H9 (cell line): ENCODE measurements around the gene CDK5. TPM values are rescaled to one million over a fixed set of nuclear protein-coding genes. Genes with fewer than 3 reads are reported as not detected.
A peak's percentile ranks its signal among the peaks of the same experiment; 100 is the strongest.

Experiments used
- DNase-seq: peaks from one replicate; pipeline ENCODE4 v3.0.0-alpha.2; 2017
- H2AFZ ChIP-seq: one replicate; pipeline ENCODE4 v1.6.1; 2013; ENCODE audit warnings: mild to moderate bottlenecking, low read length, control low read depth, moderate library complexity
- H2AK5ac ChIP-seq: 2 replicates; pipeline ENCODE4 v1.6.1; 2013; ENCODE audit warnings: low read length, control low read depth, mixed read lengths; ENCODE audit not compliant: insufficient read length
- H2BK120ac ChIP-seq: one replicate; pipeline ENCODE4 v1.6.1; 2013; ENCODE audit warnings: low read depth, mild to moderate bottlenecking, low read length, control low read depth, inconsistent platforms; ENCODE audit not compliant: poor library complexity, severe bottlenecking
- H2BK12ac ChIP-seq: 2 replicates; pipeline ENCODE4 v1.6.1; 2013; ENCODE audit warnings: low read length, control low read depth, mixed read lengths, low read depth; ENCODE audit not compliant: insufficient read length
- H2BK15ac ChIP-seq: 2 replicates; pipeline ENCODE4 v1.6.1; 2013; ENCODE audit warnings: low read depth, low read length, control low read depth
- H2BK20ac ChIP-seq: one replicate; pipeline ENCODE4 v1.6.1; 2013; ENCODE audit warnings: low read depth, mild to moderate bottlenecking, low read length, control low read depth, inconsistent platforms; ENCODE audit not compliant: poor library complexity, severe bottlenecking
- H2BK5ac ChIP-seq: 2 replicates; pipeline ENCODE4 v1.6.1; 2013; ENCODE audit warnings: low read length, control low read depth, mixed read lengths; ENCODE audit not compliant: insufficient read length
- H3K14ac ChIP-seq: 2 replicates; pipeline ENCODE4 v1.6.1; 2013; ENCODE audit warnings: low read length, control low read depth; ENCODE audit not compliant: insufficient read depth
- H3K18ac ChIP-seq: 2 replicates; pipeline ENCODE4 v1.6.1; 2013; ENCODE audit warnings: low read depth, mild to moderate bottlenecking, mixed read lengths, low read length, control low read depth; ENCODE audit not compliant: insufficient read length
- H3K23ac ChIP-seq: 2 replicates; pipeline ENCODE4 v1.6.1; 2013; ENCODE audit warnings: low read length, control low read depth, mixed read lengths, low read depth; ENCODE audit not compliant: insufficient read length
- H3K23me2 ChIP-seq: 2 replicates; pipeline ENCODE4 v1.6.1; 2013; ENCODE audit warnings: low read depth, mild to moderate bottlenecking, mixed read lengths, low read length, control low read depth; ENCODE audit not compliant: insufficient read length, poor library complexity, severe bottlenecking
- H3K27ac ChIP-seq: 2 replicates; pipeline ENCODE4 v1.5.1; 2013; ENCODE audit warnings: low read length, control low read depth, mixed read lengths, low read depth; ENCODE audit not compliant: insufficient read length
- H3K27me3 ChIP-seq: 2 replicates; pipeline ENCODE4 v1.6.1; 2013; ENCODE audit warnings: low read length, control low read depth, inconsistent platforms; ENCODE audit not compliant: insufficient read depth
- H3K4ac ChIP-seq: 2 replicates; pipeline ENCODE4 v1.6.1; 2013; ENCODE audit warnings: low read depth, mild to moderate bottlenecking, control low read depth, inconsistent platforms, low read length, moderate library complexity
- H3K4me1 ChIP-seq: 2 replicates; pipeline ENCODE4 v1.6.1; 2013; ENCODE audit warnings: low read length, control low read depth, inconsistent platforms; ENCODE audit not compliant: insufficient read depth
- H3K4me2 ChIP-seq: 2 replicates; pipeline ENCODE4 v1.6.1; 2013; ENCODE audit warnings: low read length, control low read depth, mixed read lengths; ENCODE audit not compliant: insufficient read length, insufficient read depth
- H3K56ac ChIP-seq: 2 replicates; pipeline ENCODE4 v1.6.1; 2013; ENCODE audit warnings: low read depth, mild to moderate bottlenecking, mixed read lengths, low read length, control low read depth; ENCODE audit not compliant: insufficient read length
- H3K79me1 ChIP-seq: 2 replicates; pipeline ENCODE4 v1.6.1; 2013; ENCODE audit warnings: low read depth, mild to moderate bottlenecking, moderate library complexity, low read length, control low read depth, inconsistent platforms; ENCODE audit not compliant: insufficient read depth, poor library complexity, severe bottlenecking
- H3K79me2 ChIP-seq: 2 replicates; pipeline ENCODE4 v1.6.1; 2013; ENCODE audit warnings: low read length, control low read depth, inconsistent platforms; ENCODE audit not compliant: insufficient read depth
- H3K9ac ChIP-seq: 2 replicates; pipeline ENCODE4 v1.6.1; 2013; ENCODE audit warnings: low read length, control low read depth, mixed read lengths; ENCODE audit not compliant: insufficient read length; ENCODE audit errors: extremely low read depth
- H3K9me3 ChIP-seq: one replicate; pipeline ENCODE4 v1.6.1; 2013; ENCODE audit warnings: low read depth, low read length, inconsistent platforms; ENCODE audit not compliant: control insufficient read depth
- H3T11ph ChIP-seq: one replicate; pipeline ENCODE4 v1.6.1; 2013; ENCODE audit warnings: mild to moderate bottlenecking, low read length, control low read depth, inconsistent platforms
- H4K20me1 ChIP-seq: one replicate; pipeline ENCODE4 v1.6.1; 2013; ENCODE audit not compliant: control insufficient read depth, insufficient read length, insufficient read depth
- H4K5ac ChIP-seq: 2 replicates; pipeline ENCODE4 v1.6.1; 2013; ENCODE audit warnings: low read depth, mild to moderate bottlenecking, mixed read lengths, low read length, control low read depth; ENCODE audit not compliant: insufficient read length
- H4K8ac ChIP-seq: replicated peaks from 2 replicates; pipeline ENCODE4 v1.6.1; 2013; ENCODE audit warnings: low read length, control low read depth, mixed read lengths, low read depth; ENCODE audit not compliant: insufficient read length
- H4K91ac ChIP-seq: 2 replicates; pipeline ENCODE4 v1.6.1; 2013; ENCODE audit warnings: low read depth, mild to moderate bottlenecking, moderate library complexity, mixed read lengths, low read length, control low read depth; ENCODE audit not compliant: insufficient read length
- H3K27ac Mint-ChIP-seq, 3 experiments: 2 replicates in 2 of 3; 3 replicates in 1 of 3; pipeline ENCODE4 v1.8.0; 2020 to 2021; ENCODE audit warnings: mixed read lengths in 3 of 3, mild to moderate bottlenecking in 1 of 3, moderate library complexity in 1 of 3
- H3K27me3 Mint-ChIP-seq: 2 replicates; pipeline ENCODE4 v1.8.0; 2021; ENCODE audit warnings: low read depth, mild to moderate bottlenecking, moderate library complexity, mixed read lengths
- H3K36me3 Mint-ChIP-seq, 3 experiments: 2 replicates in 2 of 3; 3 replicates in 1 of 3; pipeline ENCODE4 v1.8.0; 2020 to 2021; ENCODE audit warnings: low read depth in 3 of 3, mixed read lengths in 3 of 3; ENCODE audit not compliant: insufficient read depth in 1 of 3
- H3K4me1 Mint-ChIP-seq, 2 experiments: 2 replicates each; pipeline ENCODE4 v1.8.0; 2020; ENCODE audit warnings: mixed read lengths in 2 of 2
- H3K4me3 Mint-ChIP-seq, 2 experiments: 2 replicates in 1 of 2; 3 replicates in 1 of 2; pipeline ENCODE4 v1.8.0; 2020 to 2021; ENCODE audit warnings: mild to moderate bottlenecking in 2 of 2, mixed read lengths in 2 of 2, moderate library complexity in 1 of 2
- H3K9me3 Mint-ChIP-seq, 2 experiments: 2 replicates in 1 of 2; 3 replicates in 1 of 2; pipeline ENCODE4 v1.8.0; 2020; ENCODE audit warnings: mild to moderate bottlenecking in 2 of 2, mixed read lengths in 2 of 2, moderate library complexity in 1 of 2
- CTCF ChIP-seq: fragments of 200-600 bp; sonication (generic); conservative IDR thresholded peaks from 3 replicates; pipeline ENCODE4 v1.8.0; 2021; ENCODE audit warnings: antibody characterized with exemption, mild to moderate bottlenecking
- WGBS: extraction: QIAGEN DNeasy Blood & Tissue Kit; methylation state at CpG from one replicate; pipeline ENCODE4 v1.1.7; 2013; ENCODE audit warnings: missing lambda C conversion rate, low lambda C conversion rate, mixed read lengths; ENCODE audit not compliant: insufficient read length; ENCODE audit errors: extremely low coverage; 5-methylcytosine and 5-hydroxymethylcytosine counted together
- total RNA-seq: library from RNA; stranded (reverse); gene quantifications from 2 replicates; pipeline ENCODE4 v1.2.1, GENCODE V29; 2021

The CDK5 gene
- total RNA-seq, 1 experiment from 2014 or later = 19.9 TPM

DNA sequence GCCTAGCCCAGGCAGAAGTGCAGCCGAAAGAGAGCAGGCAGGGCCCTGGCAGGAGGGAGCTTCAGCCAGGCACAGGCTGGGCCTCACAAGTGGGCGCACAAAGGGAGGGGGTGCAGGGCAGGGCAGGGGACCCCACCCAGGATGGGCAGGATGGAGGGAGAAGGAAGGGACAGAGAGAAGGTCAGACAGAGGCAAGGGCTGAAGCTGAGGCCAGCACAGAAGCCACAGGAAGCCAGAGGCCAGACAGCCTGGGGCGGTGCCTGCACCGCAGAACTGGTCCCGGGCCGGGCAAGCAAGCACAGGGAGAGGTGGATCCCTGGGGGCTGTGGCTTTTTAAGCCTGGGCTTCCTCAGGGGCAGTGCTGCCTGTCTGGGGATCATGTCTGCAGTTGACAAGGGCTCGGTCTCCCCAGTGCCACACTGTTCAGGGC lies 50.2 kb downstream of the CDK5 start:
- Mint-ChIP-seq H3K27ac (peak overlapping the region in 1 of 3 experiments; percentile 86; a peak in 3 of 7 replicates), H3K9me3 (no peaks in the 10 kb centered on the region), H3K4me3 (no peak overlapping the region; a peak in 2 of 5 replicates), H3K36me3 (0 out of 7 replicates have a peak, but pooled peaks cover 0 to 1% (median 0%) of the 10 kb centered on the region in 3 experiments), H3K27me3 (peaks cover 17% of the 10 kb centered on the region), H3K4me1 (peaks cover 17 to 39% of the 10 kb centered on the region in 2 experiments)
- Histone ChIP-seq H3K4me1 (peaks cover 4% of the 10 kb centered on the region; the same call in 1 of the 2 replicates), H3K27ac (no peak overlapping the region), H3T11ph (no peak overlapping the region), H3K56ac (no peak overlapping the region), H4K5ac (no peak overlapping the region), H4K8ac (no peak overlapping the region), H3K79me1 (no peaks in the 10 kb centered on the region), H3K4me2 (no peak overlapping the region), H2AK5ac (no peak overlapping the region), H3K9me3 (no peaks in the 10 kb centered on the region), H2BK20ac (no peak overlapping the region), H2BK12ac (no peak overlapping the region), H3K79me2 (no peaks in the 10 kb centered on the region), H3K4ac (no peak overlapping the region), H3K18ac (no peak overlapping the region), H2BK5ac (no peak overlapping the region), H4K91ac (no peak overlapping the region), H3K23ac (no peak overlapping the region), H3K27me3 (no peaks in the 10 kb centered on the region), H2AFZ (no peak overlapping the region), H3K23me2 (peaks cover 4% of the 10 kb centered on the region), H4K20me1 (no peaks in the 10 kb centered on the region), H3K14ac (no peak overlapping the region), H3K9ac (no peak overlapping the region), H2BK15ac (no peak overlapping the region), H2BK120ac (no peak overlapping the region)
- no peak for TF ChIP-seq CTCF
- DNase-seq = peak; percentile 38
- no CpG with 5 or more reads among the region's 7 CpGs for WGBS
